ENCODE measurements around the gene SPOCK1.
A peak's percentile ranks its signal among the peaks of the same experiment; 100 is the strongest.

Gene SPOCK1

GRCh38 chr5:137320056-137321045 lies 178.8 kb downstream of the SPOCK1 start:
- peak; percentile 64 for DNase-seq

GRCh38 chr5:137318027-137318426 lies 181.1 kb downstream of the SPOCK1 start:
- DNase-seq, result no peak

DNA sequence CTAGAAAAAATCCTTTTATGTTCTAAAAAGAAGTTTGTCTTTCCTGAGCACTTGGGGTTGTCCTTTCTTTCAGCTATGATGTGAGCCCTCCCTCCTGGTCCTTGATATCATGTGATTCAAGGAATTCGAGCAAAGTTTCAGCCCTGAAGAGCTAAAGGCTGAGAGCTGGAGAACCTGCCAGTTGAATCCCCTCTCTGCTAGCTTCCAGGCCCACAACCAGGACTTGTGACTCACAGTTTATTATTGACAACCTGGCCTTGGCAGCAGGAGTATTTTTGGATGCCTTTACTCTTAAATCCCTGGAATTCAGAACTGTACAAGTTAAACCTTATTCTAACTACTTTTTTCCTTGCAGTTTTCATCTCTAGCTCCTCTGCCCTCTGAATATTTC lies 182.8 kb downstream of the SPOCK1 start:
- no peak for DNase-seq

- DNase-seq, result no peak
Observed at GRCh38 chr5:137315534-137316345, 183.4 kb downstream of the SPOCK1 start.

DNA sequence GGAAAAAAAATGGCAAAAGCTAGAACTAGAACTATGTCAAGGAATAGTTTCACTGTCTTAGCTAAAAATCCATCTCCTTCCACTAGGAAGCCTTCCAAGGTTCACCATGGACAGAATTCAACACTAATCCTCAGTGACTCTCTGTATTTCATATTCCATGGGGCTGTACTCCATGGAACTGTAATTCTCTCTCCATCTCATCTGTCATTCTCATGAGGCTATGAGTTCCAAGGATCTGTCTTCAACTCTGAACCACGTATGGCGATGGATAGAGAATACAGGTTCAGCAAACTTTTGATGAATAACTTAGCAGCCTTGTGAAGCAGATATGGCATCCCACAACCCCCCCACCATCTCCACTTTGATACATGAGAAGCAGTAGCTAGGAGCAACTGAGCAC lies 184.0 kb downstream of the SPOCK1 start:
- no peak for DNase-seq

DNA sequence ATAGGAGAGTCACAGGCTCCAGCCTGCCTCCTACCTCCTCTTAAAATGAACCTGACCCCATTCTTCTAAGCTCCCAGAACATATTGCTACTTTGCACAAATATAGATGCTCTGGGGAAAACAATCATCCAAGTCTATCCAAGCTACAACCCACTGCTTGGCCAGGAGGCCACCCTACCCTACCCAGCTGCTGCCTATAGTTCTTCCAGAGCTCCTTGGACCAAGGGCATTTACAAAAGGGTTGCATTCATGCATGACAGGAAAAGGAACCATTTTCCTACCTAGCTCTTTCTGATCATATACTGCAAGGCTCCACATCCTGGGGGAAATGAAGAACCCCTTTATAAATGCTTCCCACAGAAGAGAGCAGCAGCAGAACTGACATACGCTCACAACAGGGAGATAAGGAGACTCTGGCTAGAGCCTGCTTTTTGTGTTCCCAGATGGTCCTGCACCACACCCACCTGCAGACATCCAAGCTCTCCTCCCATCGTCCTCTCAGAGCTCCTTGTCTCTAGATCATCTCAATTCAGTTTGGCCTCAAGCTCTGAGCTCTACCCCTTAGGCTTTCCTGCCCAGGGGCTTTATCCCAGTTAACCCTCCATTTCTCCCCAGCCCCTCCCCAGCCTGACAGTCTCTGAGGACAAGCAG lies 185.5 kb downstream of the SPOCK1 start:
- DNase-seq, result no peak

DNA sequence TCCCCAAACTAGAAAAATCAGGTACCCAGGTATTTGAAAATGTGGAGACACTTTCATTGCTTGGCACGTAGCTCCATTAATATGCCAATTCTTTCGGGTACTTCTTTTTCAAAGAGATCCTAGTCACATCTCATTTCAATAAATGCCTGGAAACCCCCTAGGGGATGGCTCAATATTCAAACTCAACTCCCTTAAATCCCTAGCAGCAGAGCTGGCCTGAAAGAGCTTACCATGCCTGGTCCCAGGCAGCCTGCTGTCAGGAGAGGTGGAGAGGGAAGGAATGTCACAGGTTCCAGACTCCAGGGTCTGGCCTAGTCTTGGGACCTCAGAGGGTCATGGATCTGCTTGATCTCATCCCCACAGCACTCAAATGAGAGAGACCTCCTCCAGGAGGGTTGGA lies 187.1 kb downstream of the SPOCK1 start:
- DNase-seq, result no peak

GRCh38 chr5:137310051-137310730 lies 188.9 kb downstream of the SPOCK1 start:
- DNase-seq, result no peak

DNA sequence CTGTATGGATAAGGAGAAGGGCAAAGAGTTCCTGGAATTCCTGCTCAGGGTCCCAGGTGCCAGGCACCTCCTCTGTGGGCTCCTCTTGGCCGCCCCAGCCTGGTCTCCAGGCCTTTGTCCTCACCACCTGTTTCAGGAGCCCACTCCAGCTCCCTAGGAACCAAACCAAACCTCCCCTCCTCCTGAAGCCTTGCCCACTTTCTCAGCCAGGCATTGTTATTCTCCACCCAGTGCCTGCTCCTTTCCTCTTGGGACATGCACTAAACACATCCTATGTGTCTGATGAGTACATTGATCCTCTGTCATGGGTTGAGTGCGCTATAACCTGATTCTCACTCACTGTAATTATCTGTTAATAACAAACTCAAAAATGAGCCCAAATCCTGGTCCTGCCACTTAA lies 189.8 kb downstream of the SPOCK1 start:
- DNase-seq, result no peak

- no peak for DNase-seq
Observed at GRCh38 chr5:137308311-137308710, 190.8 kb downstream of the SPOCK1 start.

- DNase-seq, result no peak
Observed at GRCh38 chr5:137306903-137307302, 192.2 kb downstream of the SPOCK1 start.

GRCh38 chr5:137305971-137306602 lies 193.0 kb downstream of the SPOCK1 start:
- no peak for DNase-seq

- DNase-seq, result no peak
Observed at GRCh38 chr5:137304226-137304874, 194.8 kb downstream of the SPOCK1 start.

DNA sequence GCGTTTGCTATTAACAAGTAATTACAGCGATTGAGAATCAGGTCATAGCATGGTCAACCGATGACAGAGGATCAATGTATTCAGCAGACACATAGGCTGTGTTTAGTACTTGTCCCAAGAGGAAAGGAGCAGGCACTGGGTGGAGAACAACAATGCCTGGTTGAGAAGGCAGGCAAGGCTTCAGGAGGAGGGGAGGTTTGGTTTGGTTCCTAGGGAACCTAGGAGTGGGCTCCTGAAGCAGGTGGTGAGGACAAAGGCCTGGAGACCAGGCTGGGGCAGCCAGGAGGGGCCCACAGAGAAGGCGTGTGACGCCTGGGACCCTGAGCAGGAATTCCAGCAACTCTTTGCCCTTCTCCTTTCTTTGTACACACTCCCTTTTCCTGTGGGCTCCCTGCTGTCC lies 195.6 kb downstream of the SPOCK1 start:
- no peak for DNase-seq

DNA sequence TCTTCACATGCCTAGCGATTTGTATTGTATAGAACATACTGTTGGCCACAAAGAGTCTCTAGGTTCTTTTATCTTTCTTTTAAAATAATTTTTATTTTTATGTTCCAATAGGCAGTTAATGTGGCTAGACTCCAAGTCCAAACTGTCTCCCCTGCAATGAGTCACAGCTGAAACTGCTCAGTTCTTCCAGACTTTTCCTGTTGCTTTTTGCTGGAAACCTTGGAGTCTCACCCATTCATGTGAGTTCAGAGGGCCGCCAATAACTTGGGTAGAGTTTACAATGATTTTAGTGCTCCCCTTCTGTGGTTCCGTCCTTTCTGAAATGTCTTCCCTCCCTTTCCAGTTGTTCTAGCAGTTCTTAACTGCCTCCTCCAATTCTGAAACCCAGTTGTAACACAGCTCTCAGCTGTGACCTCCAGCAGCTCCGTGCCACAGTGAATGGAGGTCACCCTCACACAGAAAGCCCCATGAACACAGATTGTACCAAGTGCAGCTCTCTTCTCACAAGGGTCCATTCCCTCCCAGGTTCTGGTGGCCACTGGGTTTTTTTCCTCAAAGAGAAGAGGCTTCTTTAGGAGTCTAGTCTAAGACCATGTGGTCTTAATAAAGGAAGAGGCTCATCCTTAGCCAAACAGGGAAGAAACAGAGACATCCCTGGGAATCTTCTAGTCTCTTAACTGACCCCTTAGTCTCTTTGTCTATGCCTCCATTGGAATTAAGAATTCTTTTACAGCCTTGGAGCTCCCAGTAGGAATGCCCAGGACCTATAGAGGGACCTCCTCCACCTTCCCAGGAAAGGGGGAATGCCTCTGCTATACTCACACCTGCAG lies 198.5 kb downstream of the SPOCK1 start:
- DNase-seq, result no peak

DNA sequence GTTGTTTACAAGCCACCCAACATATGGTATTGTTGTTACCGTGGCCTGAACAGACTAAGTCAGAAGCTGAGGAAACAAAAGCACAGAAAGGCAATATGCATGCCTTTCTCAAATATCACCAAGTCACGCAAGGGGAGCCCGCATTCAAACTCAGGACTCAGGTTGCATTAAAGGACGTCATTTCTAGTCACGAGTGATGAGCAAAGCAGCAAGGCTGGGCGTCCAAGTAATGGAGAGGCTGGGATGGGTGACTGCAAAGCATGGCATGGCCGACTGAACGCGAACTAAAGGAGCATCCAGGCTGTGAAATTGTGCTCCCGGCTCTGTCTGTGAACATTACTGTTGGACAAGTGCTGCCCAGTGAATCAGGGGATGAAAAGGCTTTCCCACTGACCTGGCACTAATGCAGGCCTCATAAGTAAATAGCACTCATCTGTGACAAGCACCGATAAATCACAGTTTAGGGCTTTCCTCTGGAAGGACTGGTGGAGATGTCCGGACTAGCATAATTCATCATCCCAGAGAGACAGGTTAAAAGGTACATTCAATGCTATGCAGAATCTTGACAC lies 202.8 kb downstream of the SPOCK1 start:
- no peak for DNase-seq

GRCh38 chr5:137294604-137295003 lies 204.5 kb downstream of the SPOCK1 start:
- DNase-seq, result no peak

GRCh38 chr5:137292461-137293027 lies 206.6 kb downstream of the SPOCK1 start:
- DNase-seq, result no peak

DNA sequence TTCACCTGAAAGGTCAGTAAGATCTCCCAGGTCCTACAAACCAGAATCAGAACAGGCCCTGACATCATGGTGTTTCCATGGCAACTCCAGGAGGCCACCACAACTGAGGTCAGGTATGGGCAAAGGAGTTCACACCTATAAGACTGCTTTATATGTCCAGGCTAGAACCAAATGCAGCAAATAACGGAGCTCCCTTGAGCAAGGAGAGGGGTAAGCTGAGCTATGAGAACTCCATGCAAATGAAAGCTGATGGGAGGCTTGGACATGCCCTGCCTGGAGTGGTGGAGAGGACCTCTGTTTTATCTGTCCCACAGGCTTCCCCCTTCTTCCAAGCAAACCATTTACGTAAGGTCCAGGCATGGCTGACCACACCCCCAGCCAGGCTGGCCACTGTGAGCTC lies 207.7 kb downstream of the SPOCK1 start:
- no peak for DNase-seq

DNA sequence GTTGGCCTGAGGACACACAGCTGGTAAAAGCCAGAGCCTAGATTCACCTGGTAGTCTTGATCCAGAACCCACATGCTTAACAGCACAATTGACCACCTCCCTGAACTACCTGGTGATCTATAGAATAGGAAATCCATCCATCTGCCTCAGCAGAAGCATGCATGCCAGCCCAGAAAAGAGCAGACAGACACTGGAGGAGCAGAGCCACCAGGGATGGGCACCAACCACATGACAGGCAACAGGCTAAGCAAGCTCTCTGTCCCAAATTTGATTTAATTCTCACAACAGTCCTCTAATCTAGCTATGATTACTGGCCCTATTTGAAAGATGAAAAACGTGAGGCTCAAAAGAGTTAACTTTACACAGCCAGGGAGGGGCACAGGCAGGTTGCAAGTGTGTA lies 208.1 kb downstream of the SPOCK1 start:
- DNase-seq, result no peak
